GM21360 (cell line): ENCODE measurements around the gene HTRA3.

Source experiments
- ATAC-seq: cut with Tn5 transposase; IDR thresholded peaks from one replicate; pipeline ENCODE4 v1.9.1; 2021; ENCODE audit warnings: mild to moderate bottlenecking, moderate library complexity; ENCODE audit not compliant: unreplicated experiment

The HTRA3 gene

DNA sequence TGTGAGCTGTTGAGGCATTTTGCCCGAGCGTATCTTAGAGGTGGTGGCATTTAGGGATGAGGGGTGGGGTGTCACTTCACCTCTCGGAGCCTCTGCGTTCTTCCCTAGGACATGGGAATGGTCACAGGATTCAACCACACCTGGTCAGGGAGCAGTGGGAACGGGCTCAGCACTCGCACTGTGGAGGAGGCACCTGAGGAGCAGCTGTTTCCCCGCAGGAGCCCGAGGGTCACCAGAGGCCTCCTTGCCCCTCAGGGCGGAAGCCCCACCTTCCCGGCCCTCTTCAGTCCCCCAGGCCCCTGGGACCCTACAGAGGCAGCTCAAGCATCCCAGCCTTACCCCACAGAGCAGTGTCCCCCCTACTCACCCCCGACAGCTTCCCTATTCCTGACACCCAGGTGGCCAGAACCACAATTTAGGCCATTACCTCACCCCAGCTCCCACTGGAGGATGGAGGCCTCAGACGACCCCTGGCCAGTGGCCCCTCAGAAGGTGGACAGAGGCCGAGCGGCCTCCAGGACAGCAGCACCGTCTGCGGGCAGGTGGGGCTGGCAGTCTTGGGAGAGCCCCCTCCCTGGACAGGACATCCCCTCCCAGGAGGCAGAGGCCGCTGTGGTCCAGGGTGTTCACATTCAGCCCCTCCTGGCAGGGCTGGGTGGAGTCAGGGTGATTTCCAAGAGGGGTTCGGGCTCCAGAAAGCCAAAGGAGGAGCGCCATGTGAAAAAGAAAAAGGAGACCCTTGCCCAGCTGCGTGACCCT lies 4.2 kb upstream of the HTRA3 start:
- ATAC-seq, result no peak

GRCh38 chr4:8266088-8266487 lies 3.5 kb upstream of the HTRA3 start:
- ATAC-seq, result no peak

- no peak for ATAC-seq
Measured at GRCh38 chr4:8266508-8266907, 3.0 kb upstream of the HTRA3 start.

- no peak for ATAC-seq
Measured at GRCh38 chr4:8267077-8267476, 2.5 kb upstream of the HTRA3 start.

DNA sequence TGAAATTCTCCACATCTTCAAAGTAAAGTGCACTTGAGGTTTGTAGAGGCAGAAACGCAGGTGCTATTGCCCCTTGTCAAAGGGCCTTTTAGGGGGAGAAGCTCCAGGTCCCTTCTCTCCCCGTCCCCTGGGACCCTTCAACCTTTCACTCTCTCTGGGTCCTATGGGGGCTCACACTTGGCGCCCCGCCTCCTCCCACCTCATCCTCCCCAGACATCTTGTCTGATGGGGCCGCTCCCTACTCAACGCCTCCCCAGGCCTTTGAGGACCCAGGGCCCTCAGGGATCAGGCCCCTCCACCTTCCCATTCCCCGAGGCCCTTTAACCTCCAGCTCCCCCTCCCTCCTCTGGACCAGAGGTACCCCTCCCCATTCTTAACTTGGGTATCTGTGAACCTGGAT lies 1.3 kb upstream of the HTRA3 start:
- ATAC-seq, result no peak

- ATAC-seq, result no peak
Measured at GRCh38 chr4:8268901-8269534, 536 bp upstream of the HTRA3 start.

GRCh38 chr4:8270418-8270771 lies 841 bp downstream of the HTRA3 start:
- no peak for ATAC-seq

DNA sequence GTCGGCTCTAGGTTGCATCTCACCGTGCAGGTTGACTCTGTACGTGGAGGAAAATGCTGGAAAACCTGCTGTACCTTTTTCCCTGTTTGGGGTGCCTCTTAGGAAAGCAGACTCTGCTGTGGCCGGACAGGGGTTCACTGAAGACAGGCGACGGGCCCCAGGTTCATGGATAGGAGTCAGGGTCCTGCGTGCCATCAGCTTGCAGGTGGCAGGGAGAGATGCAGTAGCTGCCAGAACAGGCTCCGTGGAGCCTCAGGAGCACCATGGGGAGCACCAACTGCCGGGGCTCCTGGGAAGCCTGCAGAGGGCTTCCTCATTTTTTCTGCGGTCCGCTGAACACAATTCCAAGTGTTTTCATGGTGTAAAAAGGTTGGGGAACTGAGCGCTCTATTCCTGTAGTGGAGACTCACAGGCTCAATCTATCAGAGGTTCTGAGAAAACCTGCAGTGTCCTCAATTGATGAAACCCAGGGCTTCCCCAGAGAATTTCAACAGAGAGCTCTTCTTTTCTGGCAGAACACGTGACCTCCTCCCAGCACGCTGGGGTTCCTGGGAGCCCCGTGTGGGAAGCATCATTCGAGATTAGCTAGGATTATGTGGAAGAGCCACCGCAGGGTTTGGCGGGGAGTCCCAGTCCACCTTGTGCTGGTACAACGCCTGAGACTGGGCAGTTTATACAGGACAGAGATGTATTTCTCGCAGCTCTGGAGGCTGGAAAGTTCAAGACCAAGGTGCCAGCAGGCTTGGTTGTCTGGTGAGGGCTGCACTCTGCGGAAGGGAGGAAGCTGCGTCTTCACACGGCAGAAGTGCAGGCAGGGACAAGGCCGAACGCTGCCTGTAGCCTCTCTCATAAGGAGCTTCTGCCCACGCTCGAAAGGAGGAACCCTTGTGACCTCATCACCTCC lies 1.6 kb downstream of the HTRA3 start:
- ATAC-seq, result no peak

DNA sequence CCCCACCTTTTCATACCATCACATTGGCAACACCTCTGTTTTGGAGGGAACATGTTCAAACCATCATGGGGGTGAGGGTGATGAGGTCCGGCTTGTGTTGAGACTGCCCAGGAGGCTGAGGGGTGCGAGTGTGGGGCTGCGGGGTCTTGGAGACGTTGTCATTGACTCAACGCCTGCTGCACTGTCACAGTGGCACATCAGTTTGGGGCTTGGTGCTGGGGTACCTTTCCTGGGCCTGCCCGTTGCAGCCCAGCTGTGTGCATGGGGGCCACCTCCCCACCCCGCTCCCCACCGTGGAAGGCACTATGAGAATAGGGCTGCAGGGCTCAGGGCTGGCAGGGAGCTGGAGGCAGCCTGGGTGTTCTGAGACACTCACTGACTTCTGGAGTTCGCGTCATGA lies 2.3 kb downstream of the HTRA3 start:
- ATAC-seq, result no peak

DNA sequence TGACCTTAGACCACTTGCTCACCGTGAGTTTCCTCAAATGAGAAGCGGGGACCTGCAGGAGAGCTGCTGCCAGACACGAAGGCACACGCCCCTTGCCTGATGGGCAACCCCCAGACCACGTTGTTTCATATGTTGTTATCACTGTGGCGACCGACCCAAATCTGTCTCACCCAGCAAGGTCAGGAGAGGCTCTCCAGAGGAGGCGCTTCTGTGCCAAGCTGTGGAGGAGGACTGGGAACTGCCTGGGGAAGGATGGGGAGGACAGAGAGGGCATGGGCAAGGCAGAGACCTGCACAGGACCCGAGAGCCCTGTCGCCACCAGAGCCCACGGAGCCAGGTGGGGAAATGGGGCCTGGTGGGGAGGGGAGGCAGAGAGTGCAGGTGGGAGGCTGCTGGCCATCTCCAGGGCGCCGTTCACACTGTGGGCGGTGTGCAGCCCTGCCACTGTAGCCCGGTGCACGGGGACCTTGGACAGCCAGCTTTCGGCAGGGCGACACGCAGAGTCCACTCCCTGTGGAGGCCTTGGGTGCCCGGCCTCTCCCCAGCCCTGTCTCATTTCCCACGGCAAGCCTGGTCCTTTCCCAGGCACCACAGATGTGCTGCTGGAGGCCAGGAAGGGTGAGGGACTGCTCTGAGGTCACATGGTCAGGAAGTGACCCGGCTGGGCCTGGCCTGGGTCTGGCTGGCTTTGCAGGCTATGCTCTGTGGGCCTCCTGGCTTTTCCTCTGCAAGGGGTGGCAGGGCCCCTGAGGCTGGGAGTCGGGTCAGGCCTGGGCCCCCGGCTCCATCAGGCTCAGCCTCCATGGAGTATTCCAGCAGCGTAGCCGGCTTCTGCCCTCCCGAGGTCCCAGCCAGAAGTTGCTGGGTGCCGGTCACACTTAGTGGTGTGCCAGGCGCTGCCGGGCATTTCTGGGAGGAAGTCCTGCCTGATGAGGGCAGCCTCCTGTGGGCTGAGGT lies 3.2 kb downstream of the HTRA3 start:
- ATAC-seq, result no peak

DNA sequence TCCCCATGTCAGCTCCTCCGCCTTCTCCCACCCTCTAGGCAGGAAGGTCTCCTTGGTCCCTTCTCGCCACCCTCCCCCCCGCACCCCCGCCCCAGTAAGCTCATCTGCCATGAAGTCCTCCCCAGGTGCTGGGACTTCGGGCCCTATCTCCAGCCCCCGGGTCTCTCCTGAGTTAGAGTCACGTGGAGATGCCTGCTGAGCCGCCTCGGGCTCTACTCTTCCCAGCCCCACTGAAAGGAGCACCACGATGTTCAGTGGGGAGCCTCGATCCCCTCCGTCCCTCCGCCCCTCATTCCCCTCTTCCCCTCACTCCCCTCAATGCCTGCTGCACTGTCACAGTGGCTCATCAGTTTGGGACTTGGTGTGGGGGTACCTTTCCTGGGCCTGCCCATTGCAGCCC lies 3.9 kb downstream of the HTRA3 start:
- ATAC-seq, result no peak

DNA sequence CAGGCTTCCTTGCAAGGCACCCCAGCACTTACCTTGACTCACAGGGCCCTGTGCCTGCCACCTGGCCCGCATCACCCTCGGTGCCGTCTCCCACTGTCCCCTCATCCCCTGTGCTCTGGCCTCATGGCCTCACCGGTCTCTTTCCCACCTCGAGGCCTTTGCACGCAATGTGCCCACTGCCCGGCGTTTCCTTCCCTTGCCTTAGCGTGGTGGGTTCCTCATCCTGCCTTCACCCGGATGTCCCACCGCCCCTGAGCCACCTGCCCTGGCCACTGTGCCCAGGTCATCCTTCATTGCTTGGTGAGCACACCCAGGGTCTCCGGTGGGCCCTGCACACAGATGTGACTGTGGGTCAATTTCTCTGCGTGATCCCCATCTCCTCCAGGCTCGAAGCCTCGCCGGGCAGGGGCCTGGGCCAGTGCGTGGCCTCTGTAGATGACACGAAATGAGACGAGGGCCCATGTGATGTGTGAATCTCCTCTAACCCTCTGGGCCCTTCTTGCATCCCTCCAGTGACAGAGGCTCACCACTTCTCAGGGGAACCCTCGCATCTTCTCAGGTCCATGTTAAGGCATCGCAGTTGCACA lies 4.6 kb downstream of the HTRA3 start:
- ATAC-seq, result no peak

DNA sequence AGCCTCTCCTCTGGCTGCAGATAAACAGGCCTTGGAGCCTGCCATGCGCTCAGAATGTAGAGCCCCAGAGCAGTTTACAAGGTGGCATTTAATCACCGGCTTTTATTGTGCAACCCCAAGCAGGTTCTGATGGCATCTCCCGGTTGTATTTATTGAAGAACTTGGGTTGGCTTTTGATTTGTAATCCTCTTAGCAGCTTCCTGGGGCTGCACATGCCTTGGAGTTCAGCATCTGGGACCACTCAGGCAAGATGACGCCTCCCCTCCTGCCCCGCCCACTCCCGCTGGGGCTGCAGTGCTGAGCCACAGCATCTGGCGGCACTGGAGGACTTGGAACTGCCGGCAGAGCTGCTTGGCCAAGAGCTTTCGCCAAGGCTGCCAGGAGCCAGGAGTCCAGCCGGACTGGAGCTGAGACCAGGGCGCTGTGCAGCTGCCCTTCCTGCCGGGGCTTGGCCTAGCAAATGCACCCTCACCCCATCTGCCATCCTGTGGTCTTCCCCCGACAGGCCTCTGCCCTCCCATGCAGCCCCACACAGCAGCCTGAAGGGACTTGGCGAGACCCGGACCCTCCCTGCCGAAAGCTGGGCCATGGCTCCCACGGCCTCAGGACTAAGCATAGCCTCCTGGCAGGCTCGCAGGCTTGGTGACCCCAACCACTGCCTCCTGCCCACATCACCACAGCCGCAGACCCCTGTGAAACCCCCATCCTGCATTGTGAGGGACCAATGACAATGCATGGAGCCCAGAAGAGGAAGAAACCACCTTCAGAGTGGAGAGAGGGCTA lies 5.4 kb downstream of the HTRA3 start:
- ATAC-seq, result no peak

DNA sequence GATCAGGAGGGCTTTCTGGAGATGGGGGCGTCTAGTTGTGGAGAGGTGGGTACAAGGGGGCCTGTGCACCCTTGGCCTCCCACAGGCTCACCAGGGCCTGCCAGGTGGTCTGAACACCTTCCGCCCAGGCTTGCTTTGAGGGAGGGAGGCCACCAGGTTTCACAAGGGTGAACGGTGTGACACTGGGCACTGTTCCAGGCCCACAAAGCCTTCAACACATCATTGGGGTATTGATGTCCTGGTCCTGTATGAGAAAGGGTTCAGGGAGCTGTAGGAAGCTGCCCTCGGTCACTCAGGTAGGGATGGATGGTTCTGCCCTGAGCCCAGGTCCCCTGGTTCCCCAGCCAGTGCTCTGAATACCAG lies 6.0 kb downstream of the HTRA3 start:
- no peak for ATAC-seq

DNA sequence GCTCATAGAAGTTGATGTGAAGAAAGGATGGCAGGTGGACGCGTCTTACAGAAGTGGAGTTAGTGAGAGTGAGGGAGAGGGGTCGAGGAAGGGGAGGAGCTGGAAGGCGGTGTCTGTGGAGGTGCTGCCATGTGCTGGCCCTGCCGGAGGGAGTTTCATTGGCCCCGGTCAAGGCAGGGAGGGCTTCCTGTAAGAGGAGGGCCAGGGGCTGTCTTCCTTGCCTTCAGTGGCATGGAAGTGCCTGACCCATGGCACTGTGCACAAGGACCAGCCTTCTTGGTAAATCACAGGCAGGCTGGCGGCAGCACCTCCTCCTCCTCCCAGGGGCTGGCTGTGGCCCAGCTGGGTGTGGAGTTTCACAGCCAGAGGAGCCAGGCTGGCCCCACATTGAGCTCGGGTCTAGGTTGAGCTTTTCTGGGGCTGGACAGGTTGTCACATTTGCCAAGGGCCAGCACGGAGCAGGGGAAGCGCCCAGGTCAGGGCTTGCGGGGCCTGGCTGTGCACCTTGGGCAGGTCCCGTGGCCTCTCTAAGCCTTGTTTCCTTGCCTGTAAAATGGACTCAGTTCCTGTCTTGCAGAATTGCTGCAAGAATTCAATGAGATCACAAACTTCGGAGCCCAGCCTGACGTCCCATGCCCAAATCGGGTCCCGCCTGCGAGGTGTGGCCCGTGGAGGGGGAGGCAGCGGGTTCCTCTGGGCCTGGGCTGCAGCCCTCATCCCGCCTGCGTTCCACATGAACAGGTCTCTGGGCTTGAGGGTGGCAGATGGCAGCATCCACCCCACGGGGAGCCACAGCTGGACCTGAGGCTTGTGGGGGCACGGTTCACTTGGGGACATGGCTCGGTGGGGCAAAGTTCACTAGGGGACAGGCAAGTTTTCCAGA lies 7.0 kb downstream of the HTRA3 start:
- ATAC-seq, result no peak

- no peak for ATAC-seq
Measured at GRCh38 chr4:8277356-8278008, 7.9 kb downstream of the HTRA3 start.

GRCh38 chr4:8278009-8278395 lies 8.4 kb downstream of the HTRA3 start:
- ATAC-seq, result no peak
